Osteoblast (primary cell): ENCODE data around the gene LCN2. TPM values are rescaled to one million over a fixed set of nuclear protein-coding genes. Genes with fewer than 3 reads are reported as not detected.

Source experiments
- DNase-seq: peaks from one replicate; pipeline ENCODE4 v3.0.0; 2011; ENCODE audit warnings: low spot score, mixed read lengths; ENCODE audit not compliant: insufficient read length; ENCODE audit errors: missing footprints
- H2AFZ ChIP-seq: 2 replicates; pipeline ENCODE4 v1.6.0; 2011; ENCODE audit warnings: mild to moderate bottlenecking, low read length
- H3K27ac ChIP-seq: 2 replicates; pipeline ENCODE4 v1.5.1; 2011; ENCODE audit warnings: mild to moderate bottlenecking, low read depth, low read length, moderate library complexity
- H3K27me3 ChIP-seq: 2 replicates; pipeline ENCODE4 v1.6.0; 2012; ENCODE audit warnings: mild to moderate bottlenecking, control low read depth, inconsistent platforms, low read length, moderate library complexity; ENCODE audit not compliant: insufficient read depth
- H3K36me3 ChIP-seq: 2 replicates; pipeline ENCODE4 v1.5.1; 2011; ENCODE audit warnings: mild to moderate bottlenecking, low read length, control low read depth, moderate library complexity; ENCODE audit not compliant: insufficient read depth
- H3K4me1 ChIP-seq: 2 replicates; pipeline ENCODE4 v1.5.1; 2011; ENCODE audit warnings: mild to moderate bottlenecking, low read length, control low read depth, moderate library complexity; ENCODE audit not compliant: insufficient read depth
- H3K4me2 ChIP-seq: 2 replicates; pipeline ENCODE4 v1.6.0; 2011; ENCODE audit warnings: mild to moderate bottlenecking, low read length; ENCODE audit not compliant: insufficient read depth
- H3K4me3 ChIP-seq: fragments of 200-600 bp; sonication (generic); 3 replicates; pipeline ENCODE4 v1.5.1; 2012; ENCODE audit warnings: mild to moderate bottlenecking, low read length, inconsistent platforms; ENCODE audit not compliant: insufficient read depth
- H3K79me2 ChIP-seq: 2 replicates; pipeline ENCODE4 v1.6.0; 2012; ENCODE audit warnings: mild to moderate bottlenecking, low read length, control low read depth, inconsistent platforms; ENCODE audit not compliant: insufficient read depth
- H3K9me3 ChIP-seq: 2 replicates; pipeline ENCODE4 v1.5.1; 2011; ENCODE audit warnings: low read depth, low read length, control low read depth
- H4K20me1 ChIP-seq: 2 replicates; pipeline ENCODE4 v1.6.0; 2012; ENCODE audit warnings: mild to moderate bottlenecking, low read length, control low read depth; ENCODE audit not compliant: insufficient read depth
- CTCF ChIP-seq: IDR thresholded peaks from 2 replicates; pipeline ENCODE4 v1.5.1; 2011; ENCODE audit warnings: mild to moderate bottlenecking, low read depth, low read length, moderate library complexity; ENCODE audit errors: extremely low read depth
- total RNA-seq: library from RNA; depleted of rRNA; stranded (reverse); fragments of >200 nt; gene quantifications from 2 replicates; pipeline ENCODE4 v1.2.3, GENCODE V29; 2012

Gene LCN2
- total RNA-seq, 1 donor: not detected

- no peak overlapping the region for H2AFZ ChIP-seq
- DNase-seq: peak; percentile 69
- no peaks in the 10 kb centered on the region for H3K9me3 ChIP-seq
- no peak for TF ChIP-seq CTCF
- H3K36me3 ChIP-seq: peaks cover 49% of the 10 kb centered on the region
- no peak overlapping the region for H3K27ac ChIP-seq
- peaks cover 5% of the 10 kb centered on the region for H3K79me2 ChIP-seq
- no peak overlapping the region for H3K4me3 ChIP-seq
- no peak overlapping the region for H3K4me2 ChIP-seq
- peaks cover 8% of the 10 kb centered on the region for H3K4me1 ChIP-seq
- H3K27me3 ChIP-seq: no peaks in the 10 kb centered on the region
- H4K20me1 ChIP-seq: peaks cover 7% of the 10 kb centered on the region
Measured at GRCh38 chr9:128168731-128169308, 19.6 kb downstream of the LCN2 start.

GRCh38 chr9:128169492-128169891 lies 20.2 kb downstream of the LCN2 start:
- Histone ChIP-seq H3K36me3 (peaks cover 55% of the 10 kb centered on the region), H2AFZ (no peak overlapping the region), H3K27ac (no peak overlapping the region), H3K4me3 (no peak overlapping the region), H4K20me1 (peaks cover 5% of the 10 kb centered on the region), H3K4me2 (no peak overlapping the region), H3K9me3 (no peaks in the 10 kb centered on the region), H3K4me1 (peaks cover 8% of the 10 kb centered on the region), H3K79me2 (peaks cover 7% of the 10 kb centered on the region), H3K27me3 (no peaks in the 10 kb centered on the region)
- peak; percentile 21 for DNase-seq
- TF ChIP-seq CTCF: no peak

- H3K4me1 ChIP-seq: peaks cover 8% of the 10 kb centered on the region
- H3K9me3 ChIP-seq: no peaks in the 10 kb centered on the region
- H3K79me2 ChIP-seq: peaks cover 7% of the 10 kb centered on the region
- peak; percentile 61 for DNase-seq
- no peak overlapping the region for H2AFZ ChIP-seq
- H3K4me2 ChIP-seq: no peak overlapping the region
- H3K36me3 ChIP-seq: peaks cover 57% of the 10 kb centered on the region
- no peak for TF ChIP-seq CTCF
- H4K20me1 ChIP-seq: peaks cover 2% of the 10 kb centered on the region
- no peak overlapping the region for H3K27ac ChIP-seq
- no peaks in the 10 kb centered on the region for H3K27me3 ChIP-seq
- H3K4me3 ChIP-seq: no peak overlapping the region
Measured at GRCh38 chr9:128169925-128170324, 20.7 kb downstream of the LCN2 start.

- TF ChIP-seq CTCF: no peak
- H3K4me2 ChIP-seq: no peak overlapping the region
- H3K4me3 ChIP-seq: no peak overlapping the region
- no peak overlapping the region for H3K27ac ChIP-seq
- H3K79me2 ChIP-seq: peaks cover 2% of the 10 kb centered on the region
- H2AFZ ChIP-seq: no peak overlapping the region
- peaks cover 2% of the 10 kb centered on the region for H3K4me1 ChIP-seq
- no peaks in the 10 kb centered on the region for H3K27me3 ChIP-seq
- peaks cover 63% of the 10 kb centered on the region for H3K36me3 ChIP-seq
- peak; percentile 13 for DNase-seq
- no peaks in the 10 kb centered on the region for H4K20me1 ChIP-seq
- peaks cover 4% of the 10 kb centered on the region for H3K9me3 ChIP-seq
Measured at GRCh38 chr9:128174062-128174461, 24.8 kb downstream of the LCN2 start.
